Activated T-cell treated with anti-CD3 and anti-CD28 coated beads for 4 hours (primary cell): ENCODE results near the gene RBM19.

Experiments used
- DNase-seq: peaks from one replicate; pipeline ENCODE4 v3.0.0-alpha.2; 2020

Gene RBM19

DNA sequence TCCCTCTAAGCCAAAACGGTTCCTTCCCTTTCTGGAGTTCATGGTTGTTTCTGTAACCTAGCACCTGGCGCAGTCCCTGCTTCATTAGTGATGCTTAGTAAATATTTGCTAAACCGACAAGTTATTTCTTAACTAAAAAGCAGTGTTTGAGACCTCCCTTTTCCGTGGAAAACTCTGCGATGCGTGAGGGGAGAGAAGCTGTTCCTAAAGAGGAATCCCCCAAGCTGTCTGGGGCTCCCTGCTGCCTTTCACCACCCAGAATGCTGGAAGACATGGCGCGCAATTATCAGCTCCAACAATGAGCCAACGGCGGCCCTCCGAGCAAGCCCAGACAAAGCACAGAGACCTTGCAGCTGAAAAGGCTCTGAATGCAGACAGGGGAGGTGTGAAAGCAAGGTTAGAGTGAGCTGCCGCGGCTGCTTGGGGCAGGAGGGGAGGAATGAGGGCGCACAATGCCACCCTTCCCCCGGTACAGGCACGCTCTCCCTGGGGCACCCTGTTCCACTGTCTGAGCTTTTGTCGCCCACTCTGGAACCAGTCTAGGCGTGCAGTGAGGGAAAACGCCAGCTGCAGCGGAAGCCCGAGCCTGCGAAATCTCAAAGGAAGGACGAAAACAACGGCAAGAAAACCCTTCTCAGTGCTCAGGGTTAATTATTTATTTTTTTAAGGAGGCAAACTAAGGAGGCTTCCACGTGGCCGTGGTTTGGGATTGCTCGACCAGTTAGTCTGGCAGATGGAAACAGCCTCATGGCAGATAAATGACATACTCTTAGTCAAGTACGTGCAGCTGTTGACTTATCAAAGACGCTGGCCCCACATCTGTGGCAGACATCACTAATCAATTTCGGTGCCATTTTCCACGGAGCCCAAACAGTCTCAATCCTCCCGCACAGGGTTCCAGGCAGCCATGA, 66.3 kb downstream of the RBM19 start:
- DNase-seq, result no peak

DNA sequence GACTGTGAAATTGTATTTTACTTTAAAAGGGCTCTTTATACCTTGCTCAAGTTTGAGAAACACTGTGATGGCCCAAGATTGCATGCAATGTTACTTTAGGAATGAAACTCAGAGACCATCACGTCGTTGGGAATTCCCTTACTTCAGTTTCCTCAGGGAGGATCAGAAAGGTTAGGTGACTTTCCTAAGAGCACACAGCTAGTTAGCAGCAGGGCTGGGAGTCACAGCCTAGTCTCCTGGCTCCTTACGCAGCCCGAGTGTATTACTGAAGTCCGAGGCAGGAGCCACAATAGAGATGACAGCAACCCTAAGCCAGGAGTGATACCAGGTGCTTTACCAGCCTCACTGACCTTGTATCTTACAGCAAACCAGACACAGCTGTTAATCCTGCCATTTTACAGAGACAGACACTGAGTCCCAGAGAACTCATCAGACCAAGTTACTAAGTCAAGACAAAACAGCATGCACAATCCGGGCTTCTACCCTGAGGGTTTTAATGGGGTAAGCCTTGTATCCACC, 67.0 kb downstream of the RBM19 start:
- no peak for DNase-seq

DNA sequence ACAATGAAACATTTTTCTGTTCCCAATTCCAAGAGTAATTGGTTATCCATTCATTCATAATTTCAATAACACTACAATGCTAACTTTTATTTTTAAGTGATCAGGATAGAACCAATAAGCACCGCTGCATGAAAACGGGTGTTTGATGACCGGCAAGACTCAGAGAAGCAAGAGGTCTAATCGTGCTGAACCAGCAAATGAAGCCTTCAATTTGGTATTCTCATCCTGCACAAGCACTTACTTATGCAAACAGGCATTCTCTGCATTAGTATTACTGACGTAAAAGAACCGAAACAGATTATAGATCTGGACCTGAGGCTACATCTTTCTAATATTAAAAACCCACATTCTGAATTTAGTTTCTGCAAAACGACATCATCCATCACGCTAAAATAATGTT, 67.7 kb downstream of the RBM19 start:
- DNase-seq, result no peak

DNA sequence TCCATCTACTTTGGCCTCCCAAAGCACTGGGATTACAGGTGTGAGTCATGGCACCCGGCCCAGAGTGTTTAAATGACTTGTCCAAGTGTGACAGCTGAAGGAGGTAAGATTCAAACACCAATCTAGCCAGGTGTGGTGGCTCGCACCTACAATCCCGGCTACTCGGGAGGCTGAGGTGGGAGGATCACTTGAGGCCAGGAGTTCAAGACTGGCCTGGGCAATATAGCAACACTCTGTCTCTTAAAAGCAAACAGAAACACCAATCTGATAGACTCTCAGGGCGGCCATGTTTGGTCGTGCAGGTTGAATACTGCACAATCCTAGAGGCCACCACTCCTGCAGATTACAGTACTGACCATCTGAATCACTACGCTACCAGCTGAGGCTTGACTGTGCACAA, 68.7 kb downstream of the RBM19 start:
- DNase-seq, result no peak

DNA sequence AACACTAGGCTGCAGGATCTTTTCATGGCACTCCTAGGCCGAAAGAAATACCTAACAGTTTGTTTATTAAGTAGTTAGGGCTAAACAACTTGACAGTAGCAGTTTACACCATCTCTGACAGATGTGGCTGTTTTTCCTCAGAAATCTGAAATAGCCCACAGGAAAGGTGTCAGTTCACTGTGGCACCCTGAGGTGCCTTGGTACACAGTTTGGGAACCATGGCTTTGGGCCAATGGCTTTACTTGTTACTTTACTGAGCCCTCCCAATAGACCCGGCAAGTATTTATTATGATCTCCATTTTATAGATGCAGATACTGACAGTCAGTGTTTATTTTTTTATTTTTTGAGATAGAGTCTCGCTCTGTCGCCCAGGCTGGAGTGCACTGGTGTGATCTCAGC, 69.3 kb downstream of the RBM19 start:
- no peak for DNase-seq

DNA sequence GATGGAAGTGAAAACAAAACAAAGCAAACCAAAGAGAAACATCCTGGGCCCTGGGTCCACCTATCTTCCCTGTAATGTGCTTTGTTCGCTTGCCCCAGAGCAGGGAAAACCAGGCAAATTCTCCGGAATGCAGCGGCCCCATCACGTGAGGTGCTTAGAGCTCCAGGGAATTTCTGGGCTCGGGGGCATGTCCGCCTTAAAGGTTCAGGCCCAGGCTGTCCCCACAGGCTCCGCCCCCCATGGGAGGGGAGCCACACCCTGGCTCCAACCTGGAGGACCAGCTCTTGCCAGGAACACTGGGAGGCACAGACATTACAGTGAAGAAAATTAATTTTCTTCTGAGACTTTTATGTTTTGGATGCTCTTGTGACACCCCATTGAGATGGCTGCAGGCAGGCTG, 69.9 kb downstream of the RBM19 start:
- DNase-seq, result no peak

DNA sequence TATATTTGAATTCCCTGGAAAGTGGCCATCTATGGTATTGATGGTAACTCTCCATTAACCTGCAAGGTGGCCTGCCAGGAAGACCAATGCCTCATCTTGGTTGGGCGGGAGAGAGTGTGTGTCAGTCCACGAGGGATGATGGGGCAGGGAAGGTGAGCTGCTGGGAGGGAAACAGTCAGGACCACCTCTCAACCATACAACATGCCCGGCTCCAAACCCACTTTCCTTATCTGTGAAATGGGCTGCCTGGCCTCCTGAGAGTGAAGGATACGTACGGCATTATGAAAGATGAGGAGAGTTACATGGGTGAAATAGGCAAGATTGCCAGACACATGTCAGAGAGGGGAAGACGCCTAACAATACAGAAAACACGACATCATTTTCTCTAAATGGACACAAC, 70.9 kb downstream of the RBM19 start:
- no peak for DNase-seq

DNA sequence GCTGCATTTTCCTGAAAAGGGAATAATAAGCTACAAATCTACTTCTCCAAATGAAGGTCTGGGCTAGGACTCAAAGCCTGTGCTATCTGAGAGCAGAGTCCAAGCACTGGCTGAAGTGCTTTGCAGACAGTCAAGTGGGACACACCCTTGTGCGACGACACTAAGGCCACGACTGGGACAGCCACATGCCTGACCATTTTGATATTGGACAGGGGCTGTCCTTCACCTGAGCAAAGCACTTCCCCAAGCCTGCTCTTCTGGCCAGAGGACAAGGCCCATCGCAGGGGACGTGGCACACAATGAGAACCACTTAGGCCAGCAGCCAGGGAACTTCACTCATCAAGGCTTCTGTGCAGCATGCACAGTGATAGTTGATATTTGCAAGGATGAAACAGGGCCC, 71.4 kb downstream of the RBM19 start:
- DNase-seq, result no peak

DNA sequence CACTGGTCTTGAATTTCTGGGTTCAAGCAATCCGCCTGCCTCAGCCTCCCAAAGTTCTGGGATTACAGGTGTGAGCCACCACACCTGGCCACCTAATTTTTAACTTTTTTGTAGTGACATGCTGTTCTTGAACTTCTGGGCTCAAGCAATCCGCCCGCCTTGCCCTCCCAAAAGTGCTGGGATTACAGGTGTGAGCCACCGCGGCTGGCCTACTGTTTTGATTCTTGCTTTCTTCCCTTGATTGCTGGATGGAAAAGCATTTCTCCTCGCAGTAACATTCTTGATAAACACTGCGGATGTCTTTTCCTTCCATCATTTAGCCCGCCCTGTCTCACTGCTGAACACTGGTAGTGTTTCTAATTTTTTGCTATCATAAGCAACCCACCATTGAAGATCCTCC, 72.9 kb downstream of the RBM19 start:
- DNase-seq, result no peak

DNA sequence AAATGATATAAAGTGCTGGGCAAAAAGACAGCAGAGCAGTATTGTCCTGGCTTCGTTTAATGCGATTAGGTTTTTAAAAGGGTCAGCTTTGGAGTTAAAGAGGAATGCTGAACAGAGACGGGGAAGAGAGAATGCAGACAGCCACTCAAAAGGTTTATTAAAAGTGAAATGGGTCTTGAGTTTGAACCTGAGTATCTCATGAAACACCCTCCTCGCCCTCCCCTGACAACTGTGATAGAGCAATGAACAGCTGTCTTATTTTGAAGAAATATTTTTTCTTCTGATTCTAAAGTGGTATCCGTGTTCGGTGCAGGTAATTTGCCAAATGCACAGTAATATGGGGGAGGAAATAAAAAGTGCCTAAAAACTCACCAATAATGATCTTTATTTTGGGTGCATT, 73.6 kb downstream of the RBM19 start:
- no peak for DNase-seq

DNA sequence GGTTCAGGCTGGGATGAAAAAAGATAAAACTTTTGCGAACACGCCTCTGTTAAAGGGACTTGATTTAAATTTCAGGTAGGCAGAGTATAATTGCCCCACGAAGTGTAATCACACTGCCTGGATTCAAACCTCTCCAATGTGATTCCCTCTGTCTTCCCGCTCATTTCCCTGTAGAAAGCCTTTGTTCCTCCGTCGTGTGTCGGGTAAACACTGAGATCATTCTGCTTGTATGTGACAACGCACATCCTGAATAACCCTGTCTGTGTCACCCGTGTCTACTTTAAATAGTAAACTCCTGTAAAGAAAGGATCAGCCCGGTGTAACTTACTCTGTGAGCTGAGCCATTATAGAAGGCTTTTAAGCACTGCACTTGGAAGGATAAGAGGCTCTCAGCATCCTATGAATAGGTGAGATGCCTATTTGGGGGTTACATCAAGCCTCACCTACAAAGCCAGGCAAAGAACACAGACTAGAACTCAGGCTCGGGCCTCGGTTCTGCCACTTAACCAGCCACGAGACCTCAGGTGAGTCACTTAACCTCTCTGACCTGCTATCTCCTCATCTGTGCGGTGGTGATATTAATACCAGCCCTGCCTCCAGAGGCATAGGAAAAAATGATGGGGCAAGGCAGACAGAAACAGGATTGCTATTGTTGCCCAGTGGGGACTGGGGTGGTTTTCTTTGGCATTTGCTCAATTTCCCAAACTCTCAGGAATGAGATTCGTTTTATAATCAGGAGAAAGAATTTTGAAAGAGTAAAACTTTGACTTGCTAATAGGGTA, 74.2 kb downstream of the RBM19 start:
- DNase-seq, result no peak

DNA sequence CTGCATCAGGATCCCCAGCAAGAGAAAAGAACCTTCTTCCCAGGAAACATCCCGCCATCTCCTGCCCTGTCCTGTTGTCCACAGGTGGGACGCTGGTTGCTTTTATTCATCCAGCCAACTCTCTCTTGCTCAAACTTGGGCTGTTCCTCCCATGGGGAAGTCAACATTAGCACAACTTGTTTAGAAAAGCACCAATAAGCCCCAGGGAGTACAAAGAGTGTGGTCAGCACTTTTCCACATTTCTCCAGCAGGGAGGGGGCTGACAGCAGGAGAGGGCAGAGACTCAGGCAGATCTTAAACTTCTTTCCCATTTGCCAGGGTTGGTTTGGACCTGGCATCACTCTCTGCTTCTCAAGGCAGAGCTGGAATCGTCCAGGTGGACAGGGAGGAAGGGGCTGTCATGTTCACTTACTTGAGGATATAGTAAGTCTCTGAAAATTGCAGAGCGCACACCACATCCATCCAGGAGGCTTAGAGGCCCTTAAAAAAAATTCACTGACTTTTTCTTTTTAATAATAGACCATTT, 74.9 kb downstream of the RBM19 start:
- no peak for DNase-seq

DNA sequence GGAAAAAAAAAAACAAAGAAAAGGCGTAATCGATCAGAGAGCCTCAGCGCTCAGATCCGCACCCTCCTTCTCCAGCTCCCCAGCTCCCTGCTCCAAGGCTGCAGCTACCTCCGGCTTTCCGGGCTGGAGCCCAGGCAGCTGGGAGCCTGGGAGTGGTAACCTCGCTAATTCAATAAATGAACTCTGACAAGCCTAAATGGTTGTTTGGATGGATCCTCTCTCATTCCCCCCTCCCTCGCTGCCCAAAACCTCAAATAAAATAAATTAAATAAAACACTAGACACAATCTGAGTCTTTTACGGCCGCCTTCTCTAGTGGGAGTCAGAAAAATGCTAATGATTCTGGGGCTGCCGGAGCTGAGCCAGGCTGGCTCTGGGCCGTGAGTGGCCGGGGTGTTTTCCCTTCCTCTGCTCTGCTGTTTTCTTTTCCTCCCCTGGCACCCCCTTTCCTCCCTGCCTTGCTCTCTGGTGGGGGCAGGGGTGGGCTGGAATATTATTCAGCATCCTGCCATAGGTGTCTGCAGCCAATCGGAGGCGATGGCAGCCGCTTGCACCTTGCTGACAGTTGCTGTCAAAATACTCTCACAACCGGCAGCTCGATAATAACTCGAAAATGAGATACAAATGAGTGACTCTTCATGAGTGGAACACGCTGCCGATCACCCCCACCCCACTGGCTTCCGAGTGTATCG, 76.1 kb downstream of the RBM19 start:
- DNase-seq, result no peak

DNA sequence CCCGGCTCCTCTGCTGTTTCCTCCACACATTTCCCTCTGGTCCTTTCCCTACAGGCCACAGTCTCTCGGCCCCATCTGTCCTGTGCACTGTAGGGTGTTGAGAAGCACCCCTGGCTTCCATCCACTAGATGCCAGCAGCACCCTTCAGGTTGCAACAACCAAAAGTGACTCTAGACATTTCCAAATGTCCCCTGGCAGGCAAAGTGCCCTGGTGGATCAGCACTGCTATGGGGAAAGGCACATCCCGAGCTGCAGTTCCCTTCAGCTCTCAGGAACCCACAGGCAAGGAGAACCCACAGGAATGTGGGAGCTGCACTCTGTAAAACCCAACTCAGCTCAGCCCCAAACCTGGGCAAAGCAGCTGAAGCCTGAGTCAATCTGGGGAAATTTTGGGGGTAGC, 77.0 kb downstream of the RBM19 start:
- no peak for DNase-seq

DNA sequence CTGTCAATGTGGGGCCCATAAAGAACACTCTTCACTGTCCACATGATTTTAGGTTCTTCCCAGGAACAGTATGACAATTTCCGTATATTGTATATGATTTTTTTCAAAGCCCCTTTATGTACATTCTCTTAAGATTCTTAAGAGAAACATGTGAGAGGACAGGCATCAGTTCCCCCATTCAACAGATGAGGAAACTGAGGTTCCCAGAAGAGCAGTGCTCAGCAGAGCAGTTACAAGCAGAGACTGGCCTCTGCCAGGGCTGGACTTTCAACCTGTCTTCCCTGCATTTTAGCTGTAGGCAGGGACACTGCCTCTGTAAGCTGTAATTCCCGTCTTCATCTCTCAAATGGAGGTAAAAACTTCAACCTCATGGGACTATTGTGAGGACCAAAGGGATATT, 77.7 kb downstream of the RBM19 start:
- DNase-seq, result no peak

DNA sequence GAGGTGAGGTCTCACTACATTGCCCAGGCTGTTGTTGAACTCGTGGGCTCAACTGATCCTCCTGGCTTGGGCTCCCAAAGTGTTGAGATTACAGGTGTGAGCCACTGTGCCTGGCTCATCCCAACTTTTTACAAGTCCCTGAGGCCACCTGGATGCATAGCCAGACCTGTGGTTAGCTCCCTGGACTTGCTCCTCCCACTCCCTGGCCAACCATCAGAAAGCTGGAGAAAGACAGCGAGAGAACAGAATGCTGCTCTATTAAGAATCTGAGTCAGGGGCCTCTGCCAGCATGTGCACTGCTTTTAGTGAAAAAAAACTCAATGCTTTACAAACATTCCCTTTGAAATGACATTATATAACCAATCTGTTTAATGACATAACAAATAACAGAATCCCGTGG, 78.2 kb downstream of the RBM19 start:
- no peak for DNase-seq

DNA sequence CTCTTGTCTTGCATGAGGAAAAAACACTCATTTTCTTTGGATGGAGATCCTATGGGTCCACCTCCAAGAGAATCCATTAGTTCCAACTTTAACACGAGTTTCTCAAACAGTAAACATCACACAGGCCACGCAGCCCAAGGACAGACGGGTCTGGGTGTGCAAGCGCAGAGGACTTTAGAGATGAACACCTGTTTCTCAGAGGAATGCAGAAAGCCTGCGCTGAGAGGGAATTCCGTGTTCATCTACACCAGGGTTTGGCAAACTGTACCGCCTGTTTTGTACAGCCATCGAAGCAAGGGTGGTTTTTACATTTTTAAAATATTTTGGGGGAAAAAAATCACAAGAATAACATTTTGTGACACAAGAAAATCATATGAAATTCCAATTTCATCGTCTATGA, 79.4 kb downstream of the RBM19 start:
- no peak for DNase-seq

DNA sequence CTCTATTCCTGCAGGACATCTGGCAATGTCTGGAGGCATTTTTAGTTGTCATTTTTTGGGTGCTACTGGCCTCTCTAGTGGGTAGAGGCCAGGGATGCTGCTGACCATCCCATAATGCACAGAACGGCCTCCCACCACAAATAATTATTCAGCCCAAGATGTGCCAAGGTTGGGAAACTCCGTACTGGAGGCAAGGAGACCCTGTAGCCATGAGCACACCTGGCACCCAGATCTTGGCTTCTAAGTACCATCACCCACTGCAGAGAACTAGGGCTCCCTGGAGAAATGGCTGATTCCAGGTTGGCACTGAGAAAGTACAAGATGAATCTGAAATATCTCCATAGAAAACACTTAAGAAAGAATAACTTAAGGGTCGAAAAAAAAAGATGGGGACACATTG, 81.7 kb downstream of the RBM19 start:
- no peak for DNase-seq

DNA sequence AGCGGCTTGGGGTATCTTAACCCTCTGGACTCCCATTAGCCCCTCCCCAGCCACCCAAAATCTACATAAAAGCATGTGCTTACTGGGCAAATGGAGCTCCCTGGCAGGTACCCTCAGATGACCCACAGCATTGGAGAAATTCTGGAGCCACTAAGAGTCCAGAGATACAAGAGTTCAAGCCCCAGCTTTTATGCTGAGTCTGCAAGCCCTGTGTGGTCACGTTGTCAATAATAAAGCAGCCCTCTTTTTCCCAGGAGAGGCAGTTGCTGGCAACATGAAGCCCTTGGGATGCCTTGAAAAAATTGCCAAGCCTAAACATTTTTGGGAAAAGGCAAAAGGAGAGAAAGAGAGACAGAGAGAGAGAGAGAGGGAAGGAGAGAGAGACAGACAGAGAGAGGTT, 83.4 kb downstream of the RBM19 start:
- DNase-seq, result no peak

DNA sequence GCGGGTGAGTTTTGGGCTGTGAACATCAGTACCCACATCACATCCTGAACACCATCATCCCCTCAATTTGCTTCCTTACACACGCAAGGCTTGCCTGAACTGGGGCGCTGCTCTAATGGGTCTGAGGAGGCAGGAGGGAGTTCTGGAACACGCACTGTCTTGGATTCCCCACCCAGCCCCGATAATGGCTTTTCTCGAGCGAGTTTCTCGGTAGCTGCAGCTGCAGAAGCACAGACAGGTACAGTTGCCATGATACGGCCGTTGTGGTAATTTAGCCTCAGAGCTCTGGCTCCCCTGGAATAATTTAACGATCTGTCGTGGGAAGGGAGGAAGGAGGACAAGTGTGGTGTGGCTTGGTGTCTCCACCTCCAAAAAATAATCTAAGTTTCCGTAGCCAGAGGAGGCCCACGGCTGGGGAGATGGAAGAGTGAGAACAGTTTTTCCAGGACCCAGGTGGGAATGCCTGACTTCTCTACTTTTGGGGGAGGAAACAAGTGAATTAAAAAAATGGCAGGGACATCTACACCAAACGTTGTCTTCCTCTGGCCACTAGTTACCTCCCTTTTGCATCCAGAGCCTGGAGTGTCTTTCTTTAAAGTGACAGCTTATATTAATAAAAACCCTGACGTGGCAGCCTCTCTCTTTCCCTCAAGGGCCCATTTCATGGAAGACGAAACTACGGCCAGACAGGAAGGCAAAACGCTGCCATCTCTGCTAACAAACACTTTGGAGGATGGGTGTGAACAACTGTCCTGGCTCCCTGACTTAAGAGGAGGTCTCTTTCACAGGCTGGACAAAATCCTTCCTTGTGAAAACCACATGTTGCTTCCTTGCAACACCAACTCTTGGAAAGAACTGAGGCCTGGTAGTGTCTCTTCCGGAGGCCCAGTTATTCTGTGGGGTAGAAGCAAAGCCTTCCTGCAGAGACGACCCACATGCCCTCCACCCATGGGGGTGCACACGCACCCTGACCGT, 84.8 kb downstream of the RBM19 start:
- DNase-seq, result no peak

DNA sequence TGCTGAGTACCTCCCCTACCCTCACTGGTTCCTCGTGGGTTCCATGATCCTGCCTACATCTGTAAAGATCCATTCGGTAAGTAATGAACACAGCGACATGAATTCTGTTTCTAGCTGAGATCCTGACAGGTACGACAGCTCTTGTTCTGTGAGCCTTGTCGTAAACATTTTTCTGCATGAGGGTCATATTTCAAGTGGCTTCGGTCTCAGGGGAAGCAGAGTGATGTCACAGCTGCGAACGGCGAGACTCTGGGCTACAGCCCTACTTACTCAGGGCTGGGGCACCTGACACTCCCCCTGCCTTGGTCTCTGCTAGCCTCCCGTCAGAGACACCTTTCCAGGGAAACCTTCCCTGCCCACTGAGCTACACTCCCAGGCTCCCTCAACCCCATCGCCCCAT, 85.8 kb downstream of the RBM19 start:
- DNase-seq, result no peak

DNA sequence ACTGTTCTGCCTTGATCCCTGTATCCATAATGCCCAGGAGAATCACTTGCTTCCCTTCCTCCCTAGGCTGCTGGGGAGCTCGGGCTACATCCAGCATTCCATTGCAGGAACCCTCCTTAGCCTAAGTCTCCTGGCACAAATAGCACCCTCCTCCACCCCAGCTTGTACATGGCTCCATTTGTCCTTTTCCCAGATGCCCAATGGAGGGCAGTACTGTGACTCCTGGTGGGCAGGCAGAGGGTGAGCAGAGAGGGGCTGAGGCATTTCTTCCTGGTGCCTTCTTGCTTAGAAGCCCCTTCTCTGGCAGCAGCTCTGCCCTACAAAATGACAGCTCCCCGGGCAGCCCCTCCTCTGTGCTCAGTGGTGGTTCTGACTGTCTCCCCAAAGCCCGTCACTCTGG, 86.5 kb downstream of the RBM19 start:
- DNase-seq, result no peak
